Fibroblast of lung (primary cell): ENCODE measurements around the gene MYOZ2. TPM values are rescaled to one million over a fixed set of nuclear protein-coding genes. Genes with fewer than 3 reads are reported as not detected.

Source experiments
- DNase-seq, 2 donors: peaks; one replicate each; pipeline versions ENCODE4 v3.0.0 to v3.0.0-alpha.2; 2010; ENCODE audit warnings: low read depth in 2 of 2
- H2AFZ ChIP-seq: 2 replicates; pipeline ENCODE4 v1.5.1; 2012; ENCODE audit warnings: low read length, control low read depth, inconsistent platforms
- H3K27ac ChIP-seq: 2 replicates; pipeline ENCODE4 v1.5.1; 2011; ENCODE audit warnings: low read length, control low read depth; ENCODE audit not compliant: insufficient read depth
- H3K27me3 ChIP-seq: 2 replicates; pipeline ENCODE4 v1.5.1; 2011; ENCODE audit warnings: mild to moderate bottlenecking, low read length; ENCODE audit not compliant: control insufficient read depth, insufficient read depth
- H3K36me3 ChIP-seq: 2 replicates; pipeline ENCODE4 v1.5.1; 2011; ENCODE audit warnings: low read length; ENCODE audit not compliant: control insufficient read depth, insufficient read depth
- H3K4me1 ChIP-seq: 2 replicates; pipeline ENCODE4 v1.5.1; 2011; ENCODE audit warnings: low read length; ENCODE audit not compliant: control insufficient read depth, insufficient read depth; ENCODE audit errors: extremely low read depth
- H3K4me2 ChIP-seq: 2 replicates; pipeline ENCODE4 v1.5.1; 2011; ENCODE audit warnings: low read length, control low read depth; ENCODE audit not compliant: insufficient read depth; ENCODE audit errors: extremely low read depth
- H3K4me3 ChIP-seq, 4 experiments: fragments of 200-600 bp in 1 of 4; sonication (generic) in 1 of 4; replicated peaks in 1 of 4; 2 replicates each; pipeline ENCODE4 v1.5.1; 2011 to 2016; ENCODE audit warnings: low read length in 4 of 4, low read depth in 3 of 4, mild to moderate bottlenecking in 3 of 4, control low read depth in 2 of 4, inconsistent platforms in 1 of 4, mixed read lengths in 1 of 4; ENCODE audit not compliant: insufficient read depth in 1 of 4; ENCODE audit errors: control extremely low read depth in 1 of 4
- H3K79me2 ChIP-seq: 2 replicates; pipeline ENCODE4 v1.5.1; 2012; ENCODE audit warnings: mild to moderate bottlenecking, low read length, inconsistent platforms; ENCODE audit not compliant: control insufficient read depth, insufficient read depth
- H3K9ac ChIP-seq: 2 replicates; pipeline ENCODE4 v1.5.1; 2011; ENCODE audit warnings: mild to moderate bottlenecking, low read length, control low read depth; ENCODE audit not compliant: insufficient read depth
- H3K9me3 ChIP-seq: 2 replicates; pipeline ENCODE4 v1.5.1; 2012; ENCODE audit warnings: low read depth, low read length; ENCODE audit not compliant: control insufficient read depth, insufficient read depth
- H4K20me1 ChIP-seq: 2 replicates; pipeline ENCODE4 v1.5.1; 2011; ENCODE audit warnings: low read length; ENCODE audit not compliant: control insufficient read depth, insufficient read depth; ENCODE audit errors: extremely low read depth
- EZH2 ChIP-seq: IDR thresholded peaks from 2 replicates; pipeline ENCODE4 v1.5.1; 2012; ENCODE audit warnings: low read length, control low read depth, mild to moderate bottlenecking; ENCODE audit errors: missing control alignments
- polyA plus RNA-seq, 2 donors: library from polyadenylated mRNA; depleted of rRNA in 1 of 2; stranded (reverse) in 1 of 2; unstranded in 1 of 2; fragments of >200 nt; gene quantifications; 2 replicates each; pipeline ENCODE4 v1.2.1, GENCODE V29; 2011 to 2012; ENCODE audit warnings: missing spikeins in 1 of 2
- total RNA-seq: library from RNA; depleted of rRNA; stranded (reverse); fragments of >200 nt; gene quantifications from 2 replicates; pipeline ENCODE4 v1.2.1, GENCODE V29; 2014
- TF ChIP-seq, protein P1 (sequence below), 2 donors: IDR thresholded peaks in 1 of 2; conservative IDR thresholded peaks in 1 of 2; 1 replicate in 1 of 2; 2 replicates in 1 of 2; pipeline ENCODE4 v1.5.1; 2011 to 2012; ENCODE audit warnings: low read length in 2 of 2, control low read depth in 1 of 2, inconsistent platforms in 1 of 2, low read depth in 1 of 2, mild to moderate bottlenecking in 1 of 2

MYOZ2 gene
- total and polyA plus RNA-seq, 2 donors (not counting 1 experiment from before 2014, with no cell fraction given): 0.17 to 0.59 TPM

DNA sequence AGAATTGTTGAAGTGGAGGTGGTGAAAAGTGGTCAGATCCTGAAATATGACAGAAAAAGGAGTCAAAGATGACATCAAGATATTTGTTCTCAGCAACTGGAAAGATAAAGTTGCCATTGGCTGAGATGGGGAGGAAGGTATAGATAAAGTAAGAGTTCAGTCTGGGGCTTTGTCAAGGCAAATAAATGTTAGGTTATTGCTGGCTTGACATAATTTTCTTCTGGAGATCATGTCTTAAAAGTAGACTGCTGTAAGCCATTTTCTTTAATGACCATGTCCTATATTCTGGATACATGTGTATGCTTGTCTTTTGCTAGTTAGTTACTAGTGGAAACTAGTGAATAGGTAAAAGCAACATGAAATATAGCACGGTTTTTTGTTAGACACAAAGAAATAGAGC is 82.5 kb downstream of the MYOZ2 start:
- Histone ChIP-seq H3K36me3 (peaks cover 2% of the 10 kb centered on the region), H3K27ac (no peak overlapping the region), H2AFZ (no peak overlapping the region), H3K4me2 (no peak overlapping the region), H3K9ac (no peak overlapping the region), H4K20me1 (no peaks in the 10 kb centered on the region), H3K4me1 (no peaks in the 10 kb centered on the region), H3K27me3 (no peaks in the 10 kb centered on the region), H3K79me2 (peaks cover 39% of the 10 kb centered on the region), H3K4me3 (peak overlapping the region in 1 of 4 experiments; percentile 32), H3K9me3 (no peaks in the 10 kb centered on the region)
- no peak for TF ChIP-seq EZH2
- TF ChIP-seq, protein P1, sequence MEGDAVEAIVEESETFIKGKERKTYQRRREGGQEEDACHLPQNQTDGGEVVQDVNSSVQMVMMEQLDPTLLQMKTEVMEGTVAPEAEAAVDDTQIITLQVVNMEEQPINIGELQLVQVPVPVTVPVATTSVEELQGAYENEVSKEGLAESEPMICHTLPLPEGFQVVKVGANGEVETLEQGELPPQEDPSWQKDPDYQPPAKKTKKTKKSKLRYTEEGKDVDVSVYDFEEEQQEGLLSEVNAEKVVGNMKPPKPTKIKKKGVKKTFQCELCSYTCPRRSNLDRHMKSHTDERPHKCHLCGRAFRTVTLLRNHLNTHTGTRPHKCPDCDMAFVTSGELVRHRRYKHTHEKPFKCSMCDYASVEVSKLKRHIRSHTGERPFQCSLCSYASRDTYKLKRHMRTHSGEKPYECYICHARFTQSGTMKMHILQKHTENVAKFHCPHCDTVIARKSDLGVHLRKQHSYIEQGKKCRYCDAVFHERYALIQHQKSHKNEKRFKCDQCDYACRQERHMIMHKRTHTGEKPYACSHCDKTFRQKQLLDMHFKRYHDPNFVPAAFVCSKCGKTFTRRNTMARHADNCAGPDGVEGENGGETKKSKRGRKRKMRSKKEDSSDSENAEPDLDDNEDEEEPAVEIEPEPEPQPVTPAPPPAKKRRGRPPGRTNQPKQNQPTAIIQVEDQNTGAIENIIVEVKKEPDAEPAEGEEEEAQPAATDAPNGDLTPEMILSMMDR (conservative IDR thresholded peaks at IDR 0.05 in 1 of 2, IDR thresholded peaks at IDR 0.05 in 1 of 2; ENCODE audit: low read depth in 1 of 2, low read length in 2 of 2): no peak
- no peak for DNase-seq

DNA sequence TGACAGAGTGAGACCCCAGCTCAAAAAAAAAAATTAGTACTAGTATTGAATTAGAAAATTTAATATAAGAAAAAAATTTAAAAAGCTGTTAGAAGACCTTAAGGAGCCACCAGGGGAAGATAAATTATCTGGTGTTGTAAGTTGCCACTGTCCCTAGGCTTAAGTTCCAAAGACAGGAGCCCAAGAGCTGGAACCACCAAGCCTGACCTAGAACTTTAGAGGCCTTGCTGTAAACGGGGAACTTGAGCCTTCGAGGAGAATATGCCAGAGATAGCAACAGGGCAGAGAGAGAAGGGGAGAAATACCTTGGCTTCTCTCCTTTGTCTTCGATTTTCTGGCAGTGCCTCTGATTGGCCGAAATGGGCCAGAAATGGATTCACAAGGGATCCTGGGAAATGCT is 85.8 kb downstream of the MYOZ2 start:
- no peaks in the 10 kb centered on the region for H4K20me1 ChIP-seq
- no peak overlapping the region for H2AFZ ChIP-seq
- no peak overlapping the region for H3K9ac ChIP-seq
- H3K36me3 ChIP-seq: peaks cover 2% of the 10 kb centered on the region
- DNase-seq: no peak
- no peaks in the 10 kb centered on the region for H3K4me1 ChIP-seq
- H3K4me3 ChIP-seq: no peak overlapping the region
- TF ChIP-seq, protein P1 (conservative IDR thresholded peaks at IDR 0.05 in 1 of 2, IDR thresholded peaks at IDR 0.05 in 1 of 2; ENCODE audit: low read depth in 1 of 2, low read length in 2 of 2): no peak
- TF ChIP-seq EZH2: no peak
- no peak overlapping the region for H3K27ac ChIP-seq
- no peaks in the 10 kb centered on the region for H3K27me3 ChIP-seq
- H3K79me2 ChIP-seq: peaks cover 14% of the 10 kb centered on the region
- no peak overlapping the region for H3K4me2 ChIP-seq
- no peaks in the 10 kb centered on the region for H3K9me3 ChIP-seq

DNA sequence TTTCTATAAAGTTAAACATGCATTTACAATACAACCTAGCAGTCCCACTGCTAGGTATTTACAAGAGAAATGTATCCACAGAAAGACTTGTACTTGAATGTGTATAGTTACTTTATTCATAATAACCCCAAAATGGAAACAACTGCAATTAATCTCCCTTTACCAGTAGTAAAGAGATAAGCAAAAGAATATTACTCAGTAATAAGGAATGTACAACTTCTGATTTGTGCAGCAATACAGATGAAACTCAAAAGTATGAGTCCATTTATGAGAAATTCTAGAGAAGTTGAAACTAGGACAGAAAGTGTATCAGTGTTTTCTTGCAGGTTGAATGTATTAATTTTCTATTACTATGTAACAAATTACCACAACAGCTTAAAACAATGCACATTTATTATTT is 92.1 kb downstream of the MYOZ2 start:
- H3K9ac ChIP-seq: no peak overlapping the region
- H3K4me2 ChIP-seq: no peak overlapping the region
- H3K79me2 ChIP-seq: peaks cover 9% of the 10 kb centered on the region
- no peaks in the 10 kb centered on the region for H4K20me1 ChIP-seq
- H3K9me3 ChIP-seq: no peaks in the 10 kb centered on the region
- no peak overlapping the region for H2AFZ ChIP-seq
- TF ChIP-seq EZH2: no peak
- TF ChIP-seq, protein P1 (conservative IDR thresholded peaks at IDR 0.05 in 1 of 2, IDR thresholded peaks at IDR 0.05 in 1 of 2; ENCODE audit: low read depth in 1 of 2, low read length in 2 of 2): no peak
- no peaks in the 10 kb centered on the region for H3K27me3 ChIP-seq
- H3K4me3 ChIP-seq: no peak overlapping the region
- H3K27ac ChIP-seq: no peak overlapping the region
- peaks cover 4% of the 10 kb centered on the region for H3K4me1 ChIP-seq
- DNase-seq: peak; percentile 60 to 68
- H3K36me3 ChIP-seq: no peaks in the 10 kb centered on the region
